Suprapubic skin (tissue), 4 donors: ENCODE measurements around the gene ZMYND11. TPM values are rescaled to one million over a fixed set of nuclear protein-coding genes. Genes with fewer than 3 reads are reported as not detected.

Experiments used
- DNase-seq, 2 donors: peaks; one replicate each; pipeline ENCODE4 v3.0.0-alpha.2; 2019; ENCODE audit warnings: low spot score in 2 of 2
- H3K27ac ChIP-seq: fragments of 200-600 bp; sonication (generic); one replicate; pipeline ENCODE4 v1.5.1; 2019
- H3K27me3 ChIP-seq: fragments of 200-600 bp; sonication (generic); one replicate; pipeline ENCODE4 v1.5.1; 2019
- H3K36me3 ChIP-seq: fragments of 200-600 bp; sonication (generic); one replicate; pipeline ENCODE4 v1.5.1; 2019
- H3K4me1 ChIP-seq: fragments of 200-600 bp; sonication (generic); one replicate; pipeline ENCODE4 v1.5.1; 2019
- H3K4me3 ChIP-seq: fragments of 200-600 bp; sonication (generic); one replicate; pipeline ENCODE4 v1.5.1; 2019; ENCODE audit warnings: mild to moderate bottlenecking
- H3K9me3 ChIP-seq: fragments of 200-600 bp; sonication (generic); one replicate; pipeline ENCODE4 v1.5.1; 2019
- CTCF ChIP-seq, 2 donors: fragments of 200-600 bp in 1 of 2; fragments of 450-650 bp in 1 of 2; sonication (generic) in 1 of 2; IDR thresholded peaks; one replicate each; pipeline ENCODE4 v1.5.1; 2016 to 2019; ENCODE audit warnings: antibody characterized with exemption in 2 of 2, mild to moderate bottlenecking in 1 of 2, moderate library complexity in 1 of 2
- EP300 ChIP-seq: sonication (generic); formaldehyde crosslinking; IDR thresholded peaks from one replicate; pipeline ENCODE4 v1.6.1; 2017; ENCODE audit warnings: antibody characterized with exemption
- POLR2A ChIP-seq, 2 donors: fragments of 450-650 bp; IDR thresholded peaks; one replicate each; pipeline ENCODE4 v1.6.1; 2017; ENCODE audit warnings: antibody characterized with exemption in 2 of 2, mild to moderate bottlenecking in 2 of 2, moderate library complexity in 2 of 2
- POLR2AphosphoS5 ChIP-seq, 3 donors: sonication (generic); formaldehyde crosslinking; IDR thresholded peaks; one replicate each; pipeline ENCODE4 v1.6.1; 2017; ENCODE audit warnings: antibody characterized with exemption in 3 of 3
- WGBS: methylation state at CpG from one replicate; pipeline ENCODE4 v1.1.5; 2018; 5-methylcytosine and 5-hydroxymethylcytosine counted together
- total RNA-seq, 4 donors: library from RNA; depleted of rRNA; stranded (reverse); fragments of >200 nt; gene quantifications; one replicate each; pipeline ENCODE4 v1.1.0, GENCODE V29; 2016

ZMYND11 gene
- total RNA-seq, 4 donors from 2014 or later = 35.4 to 66.6 (median 53.1) TPM

- Histone ChIP-seq H3K27ac (no peak overlapping the region), H3K4me1 (no peaks in the 10 kb centered on the region), H3K4me3 (no peak overlapping the region), H3K9me3 (no peaks in the 10 kb centered on the region), H3K36me3 (no peaks in the 10 kb centered on the region), H3K27me3 (no peaks in the 10 kb centered on the region)
- WGBS = 66% methylated on average over 6 of the region's 6 CpGs
- no peak for DNase-seq
- no peak for TF ChIP-seq POLR2A (IDR thresholded peaks at IDR 0.05)
- no peak for TF ChIP-seq CTCF (IDR thresholded peaks at IDR 0.05)
- TF ChIP-seq POLR2AphosphoS5 (IDR thresholded peaks at IDR 0.05) = no peak
- no peak for TF ChIP-seq EP300
Observed at GRCh38 chr10:106740-107139, 28.5 kb upstream of the ZMYND11 start.

- no peaks in the 10 kb centered on the region for H3K4me1 ChIP-seq
- H3K36me3 ChIP-seq = no peaks in the 10 kb centered on the region
- WGBS = 37% methylated on average over 3 of the region's 3 CpGs
- H3K4me3 ChIP-seq = no peak overlapping the region
- no peaks in the 10 kb centered on the region for H3K9me3 ChIP-seq
- DNase-seq = no peak
- no peak overlapping the region for H3K27ac ChIP-seq
- no peaks in the 10 kb centered on the region for H3K27me3 ChIP-seq
- no peak for TF ChIP-seq EP300
- no peak for TF ChIP-seq POLR2A (IDR thresholded peaks at IDR 0.05)
- no peak for TF ChIP-seq CTCF (IDR thresholded peaks at IDR 0.05)
- no peak for TF ChIP-seq POLR2AphosphoS5 (IDR thresholded peaks at IDR 0.05)
Observed at GRCh38 chr10:112246-112645, 23.0 kb upstream of the ZMYND11 start.

DNA sequence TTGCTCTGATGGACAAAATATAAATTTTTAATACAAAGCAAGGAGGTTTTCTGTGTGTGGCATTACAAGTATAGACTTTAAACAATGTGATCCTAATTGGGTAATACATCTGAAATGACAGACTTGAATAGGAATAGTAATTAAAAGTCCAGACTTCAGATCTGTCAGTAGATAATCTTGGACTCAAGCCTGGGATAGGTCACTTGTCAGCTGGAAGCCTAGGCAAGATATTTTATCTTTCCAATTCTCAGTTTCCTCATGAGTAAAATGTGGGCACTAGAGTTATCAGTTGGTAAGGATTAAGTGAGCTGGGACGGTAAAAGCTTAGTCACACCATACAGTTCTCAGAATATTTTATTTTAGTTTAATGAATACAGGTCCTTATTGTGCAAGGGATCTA is 10.4 kb upstream of the ZMYND11 start:
- no peak for DNase-seq
- Histone ChIP-seq H3K27ac (no peak overlapping the region), H3K4me1 (no peaks in the 10 kb centered on the region), H3K36me3 (no peaks in the 10 kb centered on the region), H3K9me3 (peaks cover 2% of the 10 kb centered on the region), H3K4me3 (no peak overlapping the region), H3K27me3 (no peaks in the 10 kb centered on the region)
- WGBS = 93% methylated on average over 1 of the region's 1 CpG
- TF ChIP-seq POLR2AphosphoS5 (IDR thresholded peaks at IDR 0.05) (no peak), EP300 (no peak)

GRCh38 chr10:127612-128432 is 7.4 kb upstream of the ZMYND11 start:
- H3K27me3 ChIP-seq = no peaks in the 10 kb centered on the region
- DNase-seq = no peak
- H3K27ac ChIP-seq = no peak overlapping the region
- 85% methylated on average over 9 of the region's 9 CpGs for whole genome bisulfite sequencing
- H3K36me3 ChIP-seq = no peaks in the 10 kb centered on the region
- H3K9me3 ChIP-seq = no peaks in the 10 kb centered on the region
- no peaks in the 10 kb centered on the region for H3K4me1 ChIP-seq
- peak overlapping the region; percentile 1 for H3K4me3 ChIP-seq
- TF ChIP-seq CTCF (IDR thresholded peaks at IDR 0.05) (no peak), POLR2AphosphoS5 (IDR thresholded peaks at IDR 0.05) (no peak), EP300 (no peak), POLR2A (IDR thresholded peaks at IDR 0.05) (no peak)

DNA sequence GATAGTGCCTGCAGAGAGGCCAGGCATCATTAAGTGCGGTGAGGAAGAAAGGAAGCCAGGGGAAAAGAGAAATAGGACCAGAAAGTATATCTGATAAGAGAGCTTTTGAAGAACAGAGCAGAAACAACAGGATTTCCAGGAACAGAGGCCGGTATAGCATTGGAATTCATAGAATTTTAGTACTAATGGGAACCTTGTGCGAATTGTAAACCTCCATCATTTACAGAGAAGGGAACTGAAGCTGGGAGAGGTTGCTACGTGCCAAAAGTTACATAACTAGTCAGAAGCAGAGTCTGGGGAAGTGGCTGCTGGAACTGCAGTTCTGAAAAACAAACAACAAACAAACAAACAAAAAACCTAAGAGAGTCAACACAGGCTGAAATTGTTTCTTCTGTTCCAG is 5.4 kb upstream of the ZMYND11 start:
- Histone ChIP-seq H3K4me1 (peaks cover 16% of the 10 kb centered on the region), H3K27ac (no peak overlapping the region), H3K4me3 (no peak overlapping the region), H3K9me3 (no peaks in the 10 kb centered on the region), H3K27me3 (no peaks in the 10 kb centered on the region), H3K36me3 (no peaks in the 10 kb centered on the region)
- DNase-seq = no peak
- 33% methylated on average over 4 of the region's 4 CpGs for WGBS
- TF ChIP-seq POLR2A (IDR thresholded peaks at IDR 0.05) (no peak), POLR2AphosphoS5 (IDR thresholded peaks at IDR 0.05) (no peak), CTCF (IDR thresholded peaks at IDR 0.05) (no peak), EP300 (no peak)
